ENCODE data around the gene LRRC4.

DNA sequence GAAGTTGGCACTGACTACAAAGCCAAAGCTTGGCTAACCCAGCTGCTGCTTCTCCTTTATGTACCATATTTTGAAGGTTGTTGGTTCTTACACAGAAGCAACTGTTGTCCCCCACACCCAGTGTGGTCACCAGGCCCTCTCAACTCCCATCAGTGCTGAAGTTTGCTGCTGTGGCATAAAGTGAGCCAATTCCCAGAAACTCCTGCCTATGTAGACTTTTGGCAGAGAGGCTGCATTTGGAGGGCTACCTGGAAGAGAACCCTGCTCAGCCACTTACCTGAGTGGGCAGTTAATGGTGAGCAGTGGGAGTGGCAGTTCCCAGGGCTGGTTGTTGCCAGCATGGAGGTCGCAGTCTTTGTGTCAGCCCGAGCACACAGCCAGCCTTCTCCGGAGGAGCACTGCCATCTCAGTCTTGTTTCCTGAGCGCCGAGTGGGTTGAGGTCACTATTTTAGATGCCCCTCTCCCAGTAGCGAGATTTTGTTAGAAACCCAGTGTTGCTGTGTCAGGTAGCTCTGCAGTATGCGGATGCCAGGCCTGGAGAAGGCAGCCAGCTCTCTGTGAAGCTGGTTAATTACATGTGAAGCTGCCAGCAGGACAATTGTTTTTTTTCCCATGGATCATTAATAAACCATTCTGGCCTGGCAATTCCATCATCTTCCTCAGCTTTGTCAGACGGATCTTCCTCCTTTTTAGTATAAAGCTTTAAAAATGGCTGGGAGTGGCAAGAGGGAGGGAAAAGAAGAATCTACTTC lies 24.5 kb downstream of the LRRC4 start:
- TF ChIP-seq SP1 (IDR thresholded peaks at IDR 0.05) (no peak), NFRKB (IDR thresholded peaks at IDR 0.05) (no peak), ELF4 (IDR thresholded peaks at IDR 0.05) (no peak), SUZ12 (IDR thresholded peaks at IDR 0.05) (no peak)
